ENCODE data around the gene SRC.

Gene SRC

GRCh38 chr20:37389844-37390275 is 43.9 kb downstream of the SRC start:
- TF ChIP-seq GATA3 (IDR thresholded peaks at IDR 0.05; ENCODE audit: low read depth, low read length) (no peak), GATA2 (IDR thresholded peaks at IDR 0.05; ENCODE audit: low read depth, low read length) (no peak)

- TF ChIP-seq GATA2 (IDR thresholded peaks at IDR 0.05; ENCODE audit: low read depth, low read length), result no peak
- no peak for TF ChIP-seq GATA3 (IDR thresholded peaks at IDR 0.05; ENCODE audit: low read depth, low read length)
Observed at GRCh38 chr20:37390503-37390890, 44.6 kb downstream of the SRC start.

GRCh38 chr20:37390891-37391525 is 45.1 kb downstream of the SRC start:
- TF ChIP-seq GATA3 (IDR thresholded peaks at IDR 0.05; ENCODE audit: low read depth, low read length), result no peak
- TF ChIP-seq GATA2 (IDR thresholded peaks at IDR 0.05; ENCODE audit: low read depth, low read length), result no peak

- TF ChIP-seq GATA3 (IDR thresholded peaks at IDR 0.05; ENCODE audit: low read depth, low read length), result no peak
- no peak for TF ChIP-seq GATA2 (IDR thresholded peaks at IDR 0.05; ENCODE audit: low read depth, low read length)
Observed at GRCh38 chr20:37392441-37393195, 46.7 kb downstream of the SRC start.

- no peak for TF ChIP-seq GATA2 (IDR thresholded peaks at IDR 0.05; ENCODE audit: low read depth, low read length)
- no peak for TF ChIP-seq GATA3 (IDR thresholded peaks at IDR 0.05; ENCODE audit: low read depth, low read length)
Observed at GRCh38 chr20:37393196-37393862, 47.4 kb downstream of the SRC start.

- TF ChIP-seq GATA3 (IDR thresholded peaks at IDR 0.05; ENCODE audit: low read depth, low read length) (no peak), GATA2 (IDR thresholded peaks at IDR 0.05; ENCODE audit: low read depth, low read length) (no peak)
Observed at GRCh38 chr20:37393863-37394542, 48.1 kb downstream of the SRC start.

- TF ChIP-seq GATA2 (IDR thresholded peaks at IDR 0.05; ENCODE audit: low read depth, low read length) (peak; percentile 96), GATA3 (IDR thresholded peaks at IDR 0.05; ENCODE audit: low read depth, low read length) (no peak)
Observed at GRCh38 chr20:37394543-37395409, 48.8 kb downstream of the SRC start.

- TF ChIP-seq GATA3 (IDR thresholded peaks at IDR 0.05; ENCODE audit: low read depth, low read length) (no peak), GATA2 (IDR thresholded peaks at IDR 0.05; ENCODE audit: low read depth, low read length) (no peak)
Observed at GRCh38 chr20:37395410-37395797, 49.5 kb downstream of the SRC start.

GRCh38 chr20:37395921-37396415 is 50.0 kb downstream of the SRC start:
- TF ChIP-seq GATA2 (IDR thresholded peaks at IDR 0.05; ENCODE audit: low read depth, low read length), result no peak
- no peak for TF ChIP-seq GATA3 (IDR thresholded peaks at IDR 0.05; ENCODE audit: low read depth, low read length)

- TF ChIP-seq GATA3 (IDR thresholded peaks at IDR 0.05; ENCODE audit: low read depth, low read length) (no peak), GATA2 (IDR thresholded peaks at IDR 0.05; ENCODE audit: low read depth, low read length) (no peak)
Observed at GRCh38 chr20:37396416-37397075, 50.6 kb downstream of the SRC start.

GRCh38 chr20:37397076-37397953 is 51.4 kb downstream of the SRC start:
- no peak for TF ChIP-seq GATA3 (IDR thresholded peaks at IDR 0.05; ENCODE audit: low read depth, low read length)
- no peak for TF ChIP-seq GATA2 (IDR thresholded peaks at IDR 0.05; ENCODE audit: low read depth, low read length)

Data from SH-SY5Y (cell line).